Endodermal cell (in vitro differentiated cells): ENCODE data around the gene CDKN1A. TPM values are rescaled to one million over a fixed set of nuclear protein-coding genes. Genes with fewer than 3 reads are reported as not detected.
"Not testable (repeated sequence)": the region's sequence is repeated elsewhere in the genome, so short reads cannot be mapped to it uniquely, and the experiment has no call there.

ENCODE experiments used
- DNase-seq: peaks from one replicate; pipeline ENCODE4 v3.0.0-alpha.2; 2017
- H3K27ac ChIP-seq: 2 replicates; pipeline ENCODE4 v1.5.1; 2013; ENCODE audit warnings: mild to moderate bottlenecking, low read depth, low read length, moderate library complexity
- H3K27me3 ChIP-seq: 2 replicates; pipeline ENCODE4 v1.6.1; 2013; ENCODE audit warnings: mild to moderate bottlenecking, low read length, moderate library complexity; ENCODE audit not compliant: insufficient read depth, control insufficient read depth, poor library complexity, severe bottlenecking
- H3K36me3 ChIP-seq: 2 replicates; pipeline ENCODE4 v1.7.0; 2013; ENCODE audit warnings: mild to moderate bottlenecking, low read length, moderate library complexity; ENCODE audit not compliant: control insufficient read depth, insufficient read depth
- H3K4me1 ChIP-seq: one replicate; pipeline ENCODE4 v1.7.0; 2013; ENCODE audit warnings: low read length; ENCODE audit not compliant: control insufficient read depth, insufficient read depth
- H3K4me3 ChIP-seq: 2 replicates; pipeline ENCODE4 v1.5.1; 2013; ENCODE audit warnings: mild to moderate bottlenecking, low read length, moderate library complexity
- H3K9ac ChIP-seq: 2 replicates; pipeline ENCODE4 v1.6.1; 2013; ENCODE audit warnings: mild to moderate bottlenecking, low read length, moderate library complexity; ENCODE audit not compliant: poor library complexity, severe bottlenecking; ENCODE audit errors: extremely low read depth
- H3K9me3 ChIP-seq: 2 replicates; pipeline ENCODE4 v1.6.1; 2013; ENCODE audit warnings: mild to moderate bottlenecking, low read length, moderate library complexity; ENCODE audit not compliant: control insufficient read depth
- H3K27ac Mint-ChIP-seq: 2 replicates; pipeline ENCODE4 v1.8.0; 2020; ENCODE audit warnings: mixed read lengths
- H3K27me3 Mint-ChIP-seq: 2 replicates; pipeline ENCODE4 v1.8.0; 2021; ENCODE audit warnings: mild to moderate bottlenecking, mixed read lengths; ENCODE audit not compliant: insufficient read depth
- H3K36me3 Mint-ChIP-seq: 2 replicates; pipeline ENCODE4 v1.8.0; 2020; ENCODE audit warnings: low read depth, mixed read lengths
- H3K4me1 Mint-ChIP-seq: 2 replicates; pipeline ENCODE4 v1.8.0; 2020; ENCODE audit warnings: mixed read lengths
- H3K4me3 Mint-ChIP-seq: 2 replicates; pipeline ENCODE4 v1.8.0; 2020; ENCODE audit warnings: mild to moderate bottlenecking, moderate library complexity, mixed read lengths
- H3K9me3 Mint-ChIP-seq: 2 replicates; pipeline ENCODE4 v1.8.0; 2020; ENCODE audit warnings: mild to moderate bottlenecking, mixed read lengths
- CTCF ChIP-seq: fragments of 200-600 bp; sonication (generic); conservative IDR thresholded peaks from 2 replicates; pipeline ENCODE4 v1.5.0; 2021; ENCODE audit warnings: antibody characterized with exemption, mild to moderate bottlenecking
- WGBS, 2 experiments: methylation state at CpG; one replicate each; pipeline versions ENCODE4 v1.1.5 to v1.1.7; 2013; ENCODE audit warnings: missing lambda C conversion rate in 2 of 2, mixed read lengths in 1 of 2; ENCODE audit not compliant: insufficient coverage in 1 of 2, insufficient read length in 1 of 2; 5-methylcytosine and 5-hydroxymethylcytosine counted together
- total RNA-seq, 2 donors: library from RNA; stranded (reverse); fragmentation: NEBNext Ultra II Directional in 1 of 2; extraction: Animal tissue kit (Norgen Biotek cat#: 25700) in 1 of 2; gene quantifications; 2 replicates in 1 of 2; 3 replicates in 1 of 2; pipeline ENCODE4 v1.2.1, GENCODE V29; 2021

The CDKN1A gene
- total RNA-seq, 2 donors from 2014 or later: 1.9 to 3.7 TPM

- H3K4me1 Mint-ChIP-seq: peaks cover 5% of the 10 kb centered on the region
- peak; percentile 37 for DNase-seq
- Histone ChIP-seq H3K9me3 (no peaks in the 10 kb centered on the region), H3K4me1 (peaks cover 6% of the 10 kb centered on the region), H3K27ac (no peak overlapping the region), H3K27me3 (no peaks in the 10 kb centered on the region), H3K36me3 (no peaks in the 10 kb centered on the region), H3K9ac (no peak overlapping the region), H3K4me3 (no peak overlapping the region)
- no peak for TF ChIP-seq CTCF
- no peaks in the 10 kb centered on the region for H3K36me3 Mint-ChIP-seq
- 86 to 95% methylated on average over 3 to 5 of the region's 5 CpGs for WGBS, 2 experiments
- no peak overlapping the region for H3K27ac Mint-ChIP-seq
- no peaks in the 10 kb centered on the region for H3K9me3 Mint-ChIP-seq
- no peak overlapping the region for H3K4me3 Mint-ChIP-seq
- peaks cover 12% of the 10 kb centered on the region for H3K27me3 Mint-ChIP-seq
Measured at GRCh38 chr6:36703081-36703606, 24.6 kb downstream of the CDKN1A start.

- no peak overlapping the region for H3K4me3 ChIP-seq
- TF ChIP-seq CTCF: no peak
- H3K27ac Mint-ChIP-seq: no peak overlapping the region
- H3K4me1 ChIP-seq: peaks cover 6% of the 10 kb centered on the region
- H3K9me3 ChIP-seq: no peaks in the 10 kb centered on the region
- peaks cover 5% of the 10 kb centered on the region for H3K4me1 Mint-ChIP-seq
- no peaks in the 10 kb centered on the region for H3K36me3 Mint-ChIP-seq
- peak; percentile 37 for DNase-seq
- H3K4me3 Mint-ChIP-seq: no peak overlapping the region
- no peaks in the 10 kb centered on the region for H3K9me3 Mint-ChIP-seq
- H3K36me3 ChIP-seq: no peaks in the 10 kb centered on the region
- H3K27me3 ChIP-seq: no peaks in the 10 kb centered on the region
- no peak overlapping the region for H3K27ac ChIP-seq
- H3K27me3 Mint-ChIP-seq: peaks cover 7% of the 10 kb centered on the region
- H3K9ac ChIP-seq: no peak overlapping the region
- WGBS, 2 experiments: 94 to 95% methylated on average over 8 to 18 of the region's 18 CpGs
Measured at GRCh38 chr6:36703982-36704381, 25.5 kb downstream of the CDKN1A start.

- H3K27me3 ChIP-seq: not testable (repeated sequence)
- 84 to 90% methylated on average over 6 to 7 of the region's 7 CpGs for WGBS, 2 experiments
Measured at GRCh38 chr6:36704961-36705577, 26.6 kb downstream of the CDKN1A start.

More at GRCh38 chr6:36704961-36705577, 26.6 kb downstream of the CDKN1A start:
- H3K9me3 ChIP-seq, H3K36me3 ChIP-seq, H3K27ac ChIP-seq, H3K9ac ChIP-seq, H3K36me3 Mint-ChIP-seq, DNase-seq, H3K4me3 ChIP-seq, H3K4me3 Mint-ChIP-seq, H3K4me1 Mint-ChIP-seq, H3K9me3 Mint-ChIP-seq, H3K4me1 ChIP-seq, H3K27me3 Mint-ChIP-seq, H3K27ac Mint-ChIP-seq: not testable (repeated sequence)
